Urothelium cell line (cell line): Measurements from ENCODE around the gene MFSD1.

Source experiments
- DNase-seq: peaks from one replicate; pipeline ENCODE4 v3.0.0; 2011; ENCODE audit warnings: low spot score, mixed read lengths
- FAIRE-seq: peaks from 2 replicates; lab custom pipeline; 2011; peaks lifted over from hg19 to GRCh38; lab: Jason Lieb, UNC

The MFSD1 gene, protein sequence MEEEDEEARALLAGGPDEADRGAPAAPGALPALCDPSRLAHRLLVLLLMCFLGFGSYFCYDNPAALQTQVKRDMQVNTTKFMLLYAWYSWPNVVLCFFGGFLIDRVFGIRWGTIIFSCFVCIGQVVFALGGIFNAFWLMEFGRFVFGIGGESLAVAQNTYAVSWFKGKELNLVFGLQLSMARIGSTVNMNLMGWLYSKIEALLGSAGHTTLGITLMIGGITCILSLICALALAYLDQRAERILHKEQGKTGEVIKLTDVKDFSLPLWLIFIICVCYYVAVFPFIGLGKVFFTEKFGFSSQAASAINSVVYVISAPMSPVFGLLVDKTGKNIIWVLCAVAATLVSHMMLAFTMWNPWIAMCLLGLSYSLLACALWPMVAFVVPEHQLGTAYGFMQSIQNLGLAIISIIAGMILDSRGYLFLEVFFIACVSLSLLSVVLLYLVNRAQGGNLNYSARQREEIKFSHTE

GRCh38 chr3:158801696-158802408 lies at the start of gene MFSD1:
TSS of gene MFSD1 (plus strand) at chr3:158802054. CDS start at chr3:158802153, 99 bp downstream.
- FAIRE-seq (peak; percentile 77), DNase-seq (peak; percentile 90)

- no peak for FAIRE-seq
Observed at GRCh38 chr3:158753854-158754253, 48.0 kb upstream of the MFSD1 start.

GRCh38 chr3:158755421-158755820 lies 46.4 kb upstream of the MFSD1 start:
- FAIRE-seq: no peak

More at GRCh38 chr3:158753854-158754253, 48.0 kb upstream of the MFSD1 start:
- no peak for DNase-seq

DNA sequence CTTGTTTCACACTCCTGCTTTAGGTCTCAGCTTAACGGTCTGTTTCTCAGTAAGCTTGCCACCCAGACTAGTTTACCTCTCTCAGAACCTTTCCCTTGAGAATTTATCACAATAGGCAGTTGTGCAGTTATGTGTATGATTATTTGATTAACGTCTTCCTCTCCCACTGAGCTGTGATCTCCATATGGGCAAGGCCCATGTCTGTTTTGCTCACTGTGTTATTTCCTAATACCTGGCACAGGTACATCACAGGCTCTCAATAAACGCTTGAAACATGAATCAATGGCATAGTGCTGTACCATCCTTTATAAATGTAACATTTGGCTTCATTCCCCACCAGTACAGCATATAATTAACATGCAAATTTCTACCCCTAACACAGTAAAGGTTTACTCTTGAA lies 40.5 kb upstream of the MFSD1 start:
- FAIRE-seq (no peak), DNase-seq (no peak)

More at GRCh38 chr3:158755421-158755820, 46.4 kb upstream of the MFSD1 start:
- DNase-seq: no peak

- DNase-seq (no peak), FAIRE-seq (no peak)
Observed at GRCh38 chr3:158762701-158763100, 39.2 kb upstream of the MFSD1 start.

DNA sequence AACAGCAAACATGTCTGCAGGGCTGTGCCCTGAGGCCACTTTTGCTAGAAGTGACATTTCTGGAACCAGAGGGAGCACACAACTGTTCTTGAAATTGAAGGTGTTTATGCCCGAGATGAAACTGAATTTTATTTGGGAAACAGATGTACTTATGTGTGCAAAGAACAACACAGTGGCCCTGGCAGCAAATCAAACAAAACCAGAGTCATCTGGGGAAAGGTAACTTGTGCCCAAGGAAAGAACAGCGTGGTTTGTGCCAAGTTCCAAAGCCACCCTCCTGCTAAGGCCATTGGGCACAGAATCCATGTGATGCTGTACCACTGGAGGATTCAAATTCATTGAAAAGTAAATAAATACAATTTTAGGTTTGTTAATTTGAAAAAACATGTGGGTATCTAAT lies 38.4 kb upstream of the MFSD1 start:
- DNase-seq: no peak
- FAIRE-seq: no peak

DNA sequence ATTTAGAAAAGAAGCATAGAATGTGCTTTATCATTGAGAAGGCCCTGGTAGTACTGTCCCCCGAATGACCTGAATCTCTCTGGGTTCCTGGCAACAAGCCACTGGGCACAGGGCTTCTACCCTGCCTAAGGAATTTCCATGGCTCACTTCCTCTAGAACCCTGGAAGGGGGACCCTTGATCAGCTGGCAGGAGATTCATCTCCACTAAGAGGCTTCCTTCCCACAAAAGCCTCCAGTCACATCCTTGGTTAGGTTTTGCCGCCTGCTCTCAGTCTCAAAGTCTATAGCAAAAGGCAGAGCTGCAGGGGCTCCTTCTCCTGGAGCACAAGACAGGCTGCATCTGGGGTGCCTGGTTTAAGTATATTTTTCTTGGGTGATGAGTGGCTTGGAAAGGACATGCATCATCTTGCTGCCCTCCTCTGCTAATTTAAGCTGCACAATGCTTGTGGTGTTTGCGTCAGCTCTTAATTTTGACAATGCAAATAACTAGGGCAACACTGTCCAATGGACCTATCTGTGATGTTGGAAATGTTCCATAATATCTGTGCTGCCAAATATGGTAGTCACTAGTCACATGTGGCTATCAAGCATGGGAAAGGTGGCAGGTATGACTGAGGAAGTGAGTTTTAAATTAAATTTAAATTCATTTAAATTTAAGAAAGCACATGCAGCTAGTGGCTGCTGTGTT lies 36.2 kb upstream of the MFSD1 start:
- DNase-seq: no peak
- no peak for FAIRE-seq

GRCh38 chr3:158766364-158766763 lies 35.5 kb upstream of the MFSD1 start:
- no peak for FAIRE-seq
- DNase-seq: no peak

DNA sequence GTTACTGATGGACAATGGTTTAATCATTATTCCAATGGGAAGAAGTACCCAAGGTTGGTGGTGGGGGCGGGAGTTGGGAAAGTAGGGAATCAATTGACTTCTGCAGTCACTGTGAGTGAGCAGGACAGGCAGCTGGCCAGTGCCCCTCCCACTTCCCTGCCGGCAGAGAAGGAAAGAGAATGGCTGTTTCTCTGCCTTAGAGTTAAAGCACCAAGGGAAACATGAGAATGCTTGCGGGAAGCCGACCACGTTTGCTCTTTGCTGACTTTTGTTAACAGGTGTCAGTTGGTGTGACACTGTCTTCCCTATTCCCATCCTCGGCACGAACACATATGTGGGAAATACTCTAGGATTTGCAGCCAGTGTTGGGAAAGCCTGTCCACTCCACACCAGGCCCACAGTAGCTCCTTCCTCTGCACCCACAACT lies 33.5 kb upstream of the MFSD1 start:
- FAIRE-seq (no peak), DNase-seq (no peak)

GRCh38 chr3:158768881-158769543 lies 32.8 kb upstream of the MFSD1 start:
- FAIRE-seq (no peak), DNase-seq (peak; percentile 34)

DNA sequence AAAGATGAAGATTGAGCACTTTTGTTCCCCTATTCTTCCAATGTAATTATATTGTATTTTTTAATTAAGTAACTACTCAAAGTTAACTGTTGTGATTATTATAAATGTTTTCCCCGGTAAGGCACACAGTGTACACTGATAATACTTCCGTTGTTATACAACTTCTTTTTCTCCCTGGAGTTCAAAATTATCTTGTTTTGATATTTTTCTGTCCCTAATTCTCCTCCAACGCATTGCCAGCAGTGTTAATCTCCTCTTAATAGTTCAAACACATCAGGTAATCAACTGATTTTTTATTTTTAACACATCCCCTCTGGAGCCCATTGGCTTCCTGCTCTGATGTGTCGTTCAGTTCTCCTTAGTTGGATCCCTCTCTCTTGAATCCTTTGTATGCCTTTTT lies 32.3 kb upstream of the MFSD1 start:
- DNase-seq (no peak), FAIRE-seq (no peak)

- DNase-seq (no peak), FAIRE-seq (no peak)
Observed at GRCh38 chr3:158769952-158770740, 31.7 kb upstream of the MFSD1 start.

GRCh38 chr3:158770741-158771350 lies 31.0 kb upstream of the MFSD1 start:
- DNase-seq: no peak
- FAIRE-seq: no peak

- no peak for FAIRE-seq
- DNase-seq: no peak
Observed at GRCh38 chr3:158771577-158771976, 30.3 kb upstream of the MFSD1 start.

- FAIRE-seq (no peak), DNase-seq (no peak)
Observed at GRCh38 chr3:158771982-158772381, 29.9 kb upstream of the MFSD1 start.

DNA sequence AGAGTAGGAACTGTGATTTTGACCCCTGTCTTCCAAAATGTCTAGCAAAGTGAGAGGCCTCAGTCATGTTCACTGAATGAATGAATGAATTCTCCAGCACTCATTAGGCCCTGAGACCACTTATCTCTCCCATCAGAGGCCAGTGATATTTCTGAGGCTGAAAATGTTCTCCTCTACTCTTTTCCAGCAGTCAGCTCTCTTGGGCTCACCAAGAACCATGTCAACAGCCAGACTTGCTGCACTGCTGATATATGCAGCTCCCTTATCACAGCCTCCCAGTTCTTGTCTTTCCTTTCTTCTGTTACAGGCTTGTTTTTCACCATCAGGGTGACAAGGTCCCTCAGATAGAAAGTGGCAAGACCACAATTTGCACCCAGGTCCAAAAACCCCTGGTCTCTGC lies 28.7 kb upstream of the MFSD1 start:
- no peak for FAIRE-seq
- DNase-seq: no peak

- FAIRE-seq (no peak), DNase-seq (no peak)
Observed at GRCh38 chr3:158773845-158774830, 27.7 kb upstream of the MFSD1 start.

DNA sequence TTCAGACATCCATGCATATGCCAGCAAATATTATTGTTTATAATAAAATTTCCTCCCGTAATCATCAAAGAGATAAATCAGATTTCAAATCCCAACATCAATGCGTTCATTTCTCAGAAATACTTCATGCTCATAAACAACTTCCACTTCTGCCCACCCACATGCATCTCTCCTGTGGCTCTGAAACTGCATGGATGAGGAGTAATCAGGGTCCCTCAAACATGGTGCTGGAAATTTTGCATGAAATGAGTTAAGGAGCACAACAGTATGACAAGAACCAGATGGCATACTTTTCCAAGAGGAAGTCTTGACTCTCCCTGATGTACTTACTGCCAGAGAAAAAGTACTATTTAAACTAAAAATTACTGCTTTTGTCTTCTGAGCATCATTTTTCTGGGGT lies 26.9 kb upstream of the MFSD1 start:
- no peak for DNase-seq
- FAIRE-seq: no peak
